Superior temporal gyrus (tissue), 1 donor: Measurements from ENCODE around the gene RNASE1.
"Not testable (repeated sequence)": the region's sequence is repeated elsewhere in the genome, so short reads cannot be mapped to it uniquely, and the experiment has no call there.

Experiments
- DNase-seq: peaks from one replicate; pipeline ENCODE4 v3.0.0-alpha.2; 2016; ENCODE audit errors: extremely low spot score

The RNASE1 gene

DNA sequence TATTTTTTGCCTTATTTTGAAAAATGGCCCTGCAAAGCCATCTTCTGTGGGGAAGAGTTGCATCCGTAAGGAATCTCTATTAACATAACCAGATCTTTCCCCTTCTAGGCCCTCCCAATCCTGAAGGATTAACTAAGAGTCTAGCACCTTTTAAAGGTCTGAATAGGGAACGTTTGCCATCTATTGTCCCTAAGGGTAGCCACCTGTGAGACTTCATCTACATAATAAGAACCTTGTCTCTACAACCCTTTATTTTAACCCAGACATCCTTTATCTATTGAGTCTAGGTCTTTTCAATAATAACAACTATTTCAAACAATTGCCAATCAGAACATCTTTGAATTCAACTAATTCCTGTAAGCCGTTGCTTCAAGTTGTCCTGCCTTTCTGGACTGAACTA is 30.0 kb downstream of the RNASE1 start:
- no peak for DNase-seq

GRCh38 chr14:20769421-20769820 is 33.2 kb downstream of the RNASE1 start:
- no peak for DNase-seq

DNA sequence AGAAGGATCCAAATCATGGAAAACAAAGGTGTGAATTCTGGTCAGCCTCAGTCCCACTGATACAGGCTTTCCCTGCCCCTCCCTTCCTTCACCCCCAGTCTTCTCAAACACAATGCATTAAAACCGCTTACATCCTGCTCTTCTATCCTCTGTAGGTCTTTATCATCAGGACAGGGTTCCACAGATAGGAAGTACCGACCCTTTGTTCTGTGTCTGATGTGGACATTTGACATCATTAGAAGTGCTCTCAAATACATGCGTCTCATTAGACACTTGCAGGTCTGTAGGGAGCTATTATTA is 34.1 kb downstream of the RNASE1 start:
- no peak for DNase-seq

DNA sequence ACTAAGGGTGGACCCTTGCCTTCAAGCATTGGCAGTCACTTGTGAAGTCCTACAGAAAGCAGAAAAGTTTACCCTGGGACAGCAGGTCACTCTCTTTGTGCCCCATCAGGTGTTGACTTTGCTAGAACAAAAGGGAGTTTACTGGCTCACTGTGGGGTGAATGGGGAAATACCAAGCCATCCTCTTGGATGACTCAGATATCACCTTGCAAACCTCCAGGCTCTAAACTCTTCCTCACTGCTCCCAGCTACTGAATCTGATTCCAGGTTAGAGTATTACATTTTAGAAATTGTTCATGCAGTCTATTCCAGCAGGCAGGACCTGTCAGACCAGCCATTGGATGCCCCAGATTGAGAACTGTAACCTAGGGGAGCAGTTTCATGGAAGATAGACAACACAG is 41.7 kb downstream of the RNASE1 start:
- no peak for DNase-seq

DNA sequence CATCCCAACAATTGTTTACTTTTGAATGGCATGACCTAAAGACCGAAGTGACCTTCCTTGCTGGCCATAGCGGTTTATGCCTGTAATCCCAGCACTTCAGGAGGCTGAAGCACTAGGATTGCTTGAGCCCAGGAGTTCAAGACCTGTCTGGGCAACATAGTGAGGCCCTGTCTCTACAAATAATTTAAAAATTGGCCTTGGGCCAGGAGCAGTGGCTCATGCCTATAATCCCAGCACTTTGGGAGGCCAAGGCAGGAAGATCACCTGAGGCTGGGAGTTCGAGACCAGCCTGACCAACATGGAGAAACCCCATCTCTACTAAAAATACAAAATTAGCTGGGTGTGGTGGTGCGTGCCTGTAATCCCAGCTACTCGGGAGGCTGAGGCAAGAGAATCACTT is 43.2 kb downstream of the RNASE1 start:
- not testable (repeated sequence) for DNase-seq

DNA sequence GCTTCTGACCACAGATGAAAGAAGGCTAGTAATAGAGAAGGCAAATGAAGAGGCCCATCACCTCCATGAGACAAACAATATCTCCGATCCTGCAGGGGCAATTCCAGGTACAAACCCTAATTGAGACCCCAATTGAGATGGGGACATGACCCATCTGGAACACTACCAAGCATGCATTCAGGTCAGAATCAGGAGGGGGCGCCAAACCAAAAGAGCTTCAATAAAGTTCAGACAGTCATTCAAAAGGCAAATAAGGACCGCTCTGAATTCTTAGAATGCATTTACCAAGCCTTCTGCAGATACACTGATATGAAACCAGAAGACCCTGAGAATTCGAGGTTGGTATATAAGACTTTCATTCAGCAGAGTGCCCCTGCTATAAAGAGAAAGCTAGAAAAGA is 44.7 kb downstream of the RNASE1 start:
- DNase-seq = peak; percentile 44

GRCh38 chr14:20755037-20755436 is 47.6 kb downstream of the RNASE1 start:
- DNase-seq = no peak

DNA sequence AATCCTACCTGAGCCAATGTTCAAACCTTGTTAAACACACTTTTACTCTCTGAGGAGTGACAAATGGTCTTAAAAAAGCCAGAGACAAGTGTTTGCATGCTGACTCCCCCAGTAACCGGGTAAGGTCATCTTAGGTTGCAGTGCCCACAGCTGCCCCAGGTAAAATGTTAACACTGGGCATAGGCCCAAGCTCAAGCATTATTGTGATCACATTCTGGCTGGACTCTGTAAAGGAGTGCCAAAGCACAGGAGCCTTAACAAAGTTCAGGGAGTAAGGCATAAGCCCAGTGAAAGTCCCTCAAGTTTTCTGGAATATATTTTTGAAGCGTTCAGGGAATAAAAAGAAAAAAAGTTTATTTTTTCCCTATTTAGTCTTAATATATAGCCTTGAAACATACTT is 48.3 kb downstream of the RNASE1 start:
- DNase-seq = no peak

- DNase-seq = no peak
Measured at GRCh38 chr14:20751963-20752562, 50.6 kb downstream of the RNASE1 start.
